GM13976 (cell line): ENCODE data around the gene USP22.

Source experiments
- DNase-seq: peaks from one replicate; pipeline ENCODE4 v3.0.0; 2012; ENCODE audit warnings: low spot score
- in situ Hi-C: fragments of 300-500 bp; cut with MboI; formaldehyde crosslinking; loops from one replicate; pipeline ENCODE4 v1.12.0; 2022; ENCODE audit warnings: low sequenced_read_pairs, mixed read lengths, inconsistent platforms; ENCODE audit not compliant: unreplicated experiment
- TF ChIP-seq, protein P1 (sequence below): IDR thresholded peaks from 2 replicates; pipeline ENCODE4 v1.5.1; 2012; ENCODE audit warnings: borderline replicate concordance, mild to moderate bottlenecking; ENCODE audit not compliant: insufficient read depth; ENCODE audit errors: extremely low read depth, missing control alignments, control extremely low read depth

The USP22 gene

DNA sequence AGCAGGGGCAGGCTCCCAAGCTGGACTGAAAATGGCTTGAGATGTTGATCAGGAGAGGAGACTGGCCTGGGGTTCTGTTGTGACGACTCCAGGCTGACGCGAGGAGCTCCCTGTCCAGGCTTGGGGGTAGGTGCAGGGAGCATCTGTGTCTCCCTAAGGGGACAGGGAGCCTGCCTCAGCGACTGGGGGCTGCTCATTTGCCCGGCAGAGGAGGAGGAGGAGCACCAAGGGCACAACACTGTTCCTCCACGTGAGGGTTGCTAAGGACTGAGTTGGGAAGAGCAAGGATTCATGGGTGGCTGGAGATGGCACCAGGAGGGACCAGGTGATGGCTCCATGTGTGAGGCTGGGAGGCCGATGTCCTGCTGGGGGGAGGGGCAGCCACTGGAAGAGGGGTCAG lies 53.3 kb downstream of the USP22 start:
- in situ Hi-C loops: no loop called here
- no peak for DNase-seq
- TF ChIP-seq, protein P1, sequence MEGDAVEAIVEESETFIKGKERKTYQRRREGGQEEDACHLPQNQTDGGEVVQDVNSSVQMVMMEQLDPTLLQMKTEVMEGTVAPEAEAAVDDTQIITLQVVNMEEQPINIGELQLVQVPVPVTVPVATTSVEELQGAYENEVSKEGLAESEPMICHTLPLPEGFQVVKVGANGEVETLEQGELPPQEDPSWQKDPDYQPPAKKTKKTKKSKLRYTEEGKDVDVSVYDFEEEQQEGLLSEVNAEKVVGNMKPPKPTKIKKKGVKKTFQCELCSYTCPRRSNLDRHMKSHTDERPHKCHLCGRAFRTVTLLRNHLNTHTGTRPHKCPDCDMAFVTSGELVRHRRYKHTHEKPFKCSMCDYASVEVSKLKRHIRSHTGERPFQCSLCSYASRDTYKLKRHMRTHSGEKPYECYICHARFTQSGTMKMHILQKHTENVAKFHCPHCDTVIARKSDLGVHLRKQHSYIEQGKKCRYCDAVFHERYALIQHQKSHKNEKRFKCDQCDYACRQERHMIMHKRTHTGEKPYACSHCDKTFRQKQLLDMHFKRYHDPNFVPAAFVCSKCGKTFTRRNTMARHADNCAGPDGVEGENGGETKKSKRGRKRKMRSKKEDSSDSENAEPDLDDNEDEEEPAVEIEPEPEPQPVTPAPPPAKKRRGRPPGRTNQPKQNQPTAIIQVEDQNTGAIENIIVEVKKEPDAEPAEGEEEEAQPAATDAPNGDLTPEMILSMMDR: no peak

DNA sequence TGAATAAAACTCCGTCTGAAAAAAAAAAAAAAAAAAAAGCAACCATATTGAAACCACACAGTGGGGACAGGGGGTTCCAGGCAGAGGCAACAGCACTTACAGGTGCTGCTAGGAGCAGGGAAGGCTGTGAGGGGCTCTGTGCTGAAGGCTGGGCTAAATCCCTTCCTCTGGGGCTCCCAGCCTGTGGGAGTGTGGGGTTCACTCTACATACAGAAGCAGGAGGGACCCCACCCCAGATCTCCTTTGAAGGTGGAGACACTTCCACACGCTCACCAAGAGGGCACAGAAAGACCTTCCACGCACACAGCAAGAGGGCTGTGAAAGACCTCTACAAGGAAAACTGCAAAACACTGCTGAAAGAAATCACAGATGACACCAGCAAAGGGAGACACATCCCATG lies 53.9 kb downstream of the USP22 start:
- TF ChIP-seq, protein P1: no peak
- no peak for DNase-seq
- in situ Hi-C loops: no loop called here

DNA sequence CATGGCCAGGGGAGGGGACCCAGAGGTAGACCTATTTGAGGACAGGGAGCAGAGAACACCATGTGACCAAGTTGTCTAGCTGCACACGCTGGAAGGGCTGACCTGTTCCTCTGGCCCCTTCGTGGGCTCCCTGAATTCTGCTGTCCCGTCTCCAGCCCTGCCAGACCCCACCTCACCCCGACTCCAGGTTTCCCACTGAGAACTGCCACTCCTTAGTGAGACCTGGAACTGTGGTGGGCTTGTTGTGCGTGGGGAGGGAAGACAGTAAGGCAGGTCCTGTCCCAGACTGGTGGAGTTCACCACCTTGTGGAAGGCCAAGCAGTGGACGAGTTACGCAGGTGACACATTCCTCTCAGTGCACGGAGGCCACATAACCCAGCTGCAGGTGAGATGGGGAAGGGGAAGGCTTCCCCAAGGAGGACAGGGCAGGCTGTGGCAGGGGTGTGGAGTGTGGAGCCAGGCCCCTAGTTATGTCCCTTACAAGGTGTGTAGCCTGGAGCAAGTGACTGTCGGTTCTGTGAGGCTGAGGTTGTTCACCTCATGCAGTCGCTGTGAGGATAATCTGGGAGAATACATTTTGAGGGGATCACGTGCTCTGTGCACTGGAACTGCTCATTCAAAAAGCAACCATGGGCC lies 54.7 kb downstream of the USP22 start:
- DNase-seq: no peak
- in situ Hi-C loops: no loop called here
- TF ChIP-seq, protein P1: no peak

DNA sequence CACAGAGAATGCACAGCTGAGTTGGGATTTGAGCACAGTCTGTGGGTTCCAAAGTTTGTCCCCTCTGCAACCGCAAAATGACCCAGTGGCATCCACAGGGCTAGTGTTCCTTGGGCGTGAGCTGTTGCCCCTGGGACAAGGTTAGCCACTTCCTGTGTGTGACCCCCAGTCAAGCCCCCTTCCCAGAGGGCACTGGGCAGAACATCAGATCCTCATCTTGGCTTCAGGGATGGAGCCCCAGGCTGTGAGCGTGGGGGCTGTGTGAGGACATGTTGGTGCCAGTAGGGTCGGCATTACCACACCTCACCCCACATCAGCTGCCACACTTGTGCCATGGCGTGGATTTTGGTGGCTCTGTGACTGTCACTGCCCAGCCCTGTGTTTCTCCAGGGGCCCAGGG lies 55.3 kb downstream of the USP22 start:
- DNase-seq: peak; percentile 10
- in situ Hi-C loops: no loop called here
- TF ChIP-seq, protein P1: no peak

DNA sequence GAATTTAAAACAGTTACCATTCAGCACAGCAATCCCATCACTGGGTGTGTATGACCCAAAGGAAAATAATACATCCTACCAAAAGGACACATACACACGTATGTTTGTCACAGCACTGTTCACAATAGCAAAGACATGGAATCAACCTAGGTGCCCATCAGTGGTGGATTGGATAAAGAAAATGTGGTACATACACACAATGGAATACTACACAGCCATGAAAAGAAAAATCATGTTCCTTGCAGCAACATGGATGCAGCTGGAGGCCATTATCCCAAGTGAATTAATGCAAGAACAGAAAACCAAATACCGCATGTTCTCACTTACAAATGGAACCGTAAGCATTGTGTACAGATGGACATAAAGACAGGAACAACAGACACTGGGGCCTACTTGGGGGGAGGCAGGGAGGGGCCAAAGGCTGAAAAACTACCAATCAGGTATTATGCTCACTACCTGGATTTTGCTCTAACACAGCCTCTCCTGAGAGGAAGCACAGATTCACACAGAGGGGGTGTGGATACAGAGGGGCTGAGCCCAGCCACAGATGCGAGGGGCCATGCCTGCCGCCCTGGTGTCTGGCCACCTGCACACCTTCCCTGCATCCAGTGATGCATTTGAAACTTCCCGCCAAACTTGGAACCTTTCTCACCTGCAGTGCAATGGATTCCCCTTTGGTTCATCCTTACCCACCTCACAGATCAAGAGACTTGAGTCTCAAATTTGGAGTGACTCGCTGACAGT lies 55.9 kb downstream of the USP22 start:
- TF ChIP-seq, protein P1: no peak
- in situ Hi-C loops: no loop called here
- DNase-seq: no peak

DNA sequence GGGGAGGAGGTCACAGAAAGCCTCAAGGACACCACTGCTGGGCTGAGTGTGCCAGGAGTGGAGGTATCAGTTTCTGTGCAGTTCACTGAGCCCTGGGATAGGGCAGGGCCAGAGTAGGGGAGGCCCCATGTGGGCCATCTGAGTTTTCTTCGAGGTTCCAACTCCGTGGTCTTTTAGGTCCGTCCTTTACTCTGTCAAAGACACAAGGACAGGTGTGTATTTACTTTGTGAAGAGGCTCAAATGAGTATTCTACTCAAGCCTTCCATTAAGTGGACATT lies 59.5 kb downstream of the USP22 start:
- in situ Hi-C loops: no loop called here
- TF ChIP-seq, protein P1: no peak
- DNase-seq: no peak
